Posterior vena cava (tissue), 2 donors: ENCODE results near the gene C14orf180. TPM values are rescaled to one million over a fixed set of nuclear protein-coding genes. Genes with fewer than 3 reads are reported as not detected.

Experiments used
- DNase-seq: peaks from one replicate; pipeline ENCODE4 v3.0.0-alpha.2; 2020; ENCODE audit warnings: low spot score
- intact Hi-C, 2 donors: fragments of 100-400 bp; cut with DNase I; formaldehyde crosslinking; loops; one replicate each; pipeline versions ENCODE4 v1.14.1 to v1.14.2; 2022 to 2023
- long read RNA-seq, 2 donors: library from polyadenylated mRNA; unstranded; transcript quantifications; one replicate each; pipeline ENCODE4 v2.0.0, GENCODE V29; 2020 to 2021
- total RNA-seq, 2 donors: library from RNA; stranded (reverse); fragmentation: NEBNext Ultra II Directional; extraction: Animal tissue kit (Norgen Biotek cat#: 25700); gene quantifications; one replicate each; pipeline ENCODE4 v1.2.1, GENCODE V29; 2021
- donor health status: DM: yes; HTN: yes; CAD: no.
- donor health status: DM: yes; HTN: yes; CAD: no.

Gene C14orf180
- total RNA-seq: 1 to 10 TPM; 1.4 to 5.9 TPM
- long read RNA-seq, donor 1, partial matches to known transcripts: 0 of 1 reads
- long read RNA-seq, donor 1, other reads (novel, unspliced or antisense): 0 of 1 reads
- long read RNA-seq, donor 2, partial matches to known transcripts: 2 of 3 reads
- long read RNA-seq, donor 2, other reads (novel, unspliced or antisense): 0 of 3 reads

DNA sequence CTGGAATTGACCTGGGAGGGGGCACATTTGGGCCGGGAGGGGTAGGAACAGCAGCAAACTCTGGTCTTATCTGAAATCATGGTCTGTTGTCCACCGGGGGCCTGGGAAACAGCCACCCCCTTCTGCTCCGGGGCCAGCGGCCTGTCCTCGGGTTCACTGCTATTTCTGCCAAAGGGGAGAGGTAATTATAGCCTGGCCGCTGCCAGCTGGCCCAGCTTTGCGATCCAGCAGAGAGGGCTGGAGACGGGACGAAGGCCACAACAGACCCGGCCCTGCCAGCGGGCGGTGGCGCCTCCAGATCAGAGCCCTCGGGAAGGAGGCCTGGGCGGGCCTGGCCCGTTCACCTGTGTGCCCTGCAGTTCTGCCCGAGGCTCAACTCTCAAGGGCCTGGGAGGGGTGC is at the start of gene C14orf180:
C14orf180 (plus strand) TSS at position 258 of the 400 bp plus-strand sequence. CDS start 6,667 bp downstream, outside the sequence.
- DNase-seq: no peak
- intact Hi-C loops: loop anchor here in 1 of 2 donors (5.0 kb wide), 1 partner anchor 63 kb away; no protein-coding TSS in a partner anchor

DNA sequence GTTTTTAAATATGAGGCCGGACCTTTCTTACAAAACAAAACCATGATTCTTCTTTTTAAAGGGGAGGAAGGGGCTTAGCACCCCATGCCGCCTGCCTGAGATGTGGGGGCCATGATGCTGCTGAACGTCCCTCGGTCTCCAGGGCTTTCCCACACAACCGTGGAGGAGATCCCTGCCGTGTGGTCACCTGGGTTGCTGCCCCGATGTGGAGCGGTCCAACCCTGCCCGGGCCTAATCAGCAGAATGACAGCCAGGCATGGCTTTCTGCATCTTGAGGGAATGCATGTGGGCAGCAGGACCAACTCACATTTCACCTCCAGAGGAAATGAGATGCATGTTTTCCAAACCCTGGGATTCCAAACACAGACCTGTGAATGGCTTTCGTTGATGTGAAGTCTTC is 48.9 kb upstream of the C14orf180 start:
- DNase-seq: peak; percentile 52
- intact Hi-C loops: no loop called here

DNA sequence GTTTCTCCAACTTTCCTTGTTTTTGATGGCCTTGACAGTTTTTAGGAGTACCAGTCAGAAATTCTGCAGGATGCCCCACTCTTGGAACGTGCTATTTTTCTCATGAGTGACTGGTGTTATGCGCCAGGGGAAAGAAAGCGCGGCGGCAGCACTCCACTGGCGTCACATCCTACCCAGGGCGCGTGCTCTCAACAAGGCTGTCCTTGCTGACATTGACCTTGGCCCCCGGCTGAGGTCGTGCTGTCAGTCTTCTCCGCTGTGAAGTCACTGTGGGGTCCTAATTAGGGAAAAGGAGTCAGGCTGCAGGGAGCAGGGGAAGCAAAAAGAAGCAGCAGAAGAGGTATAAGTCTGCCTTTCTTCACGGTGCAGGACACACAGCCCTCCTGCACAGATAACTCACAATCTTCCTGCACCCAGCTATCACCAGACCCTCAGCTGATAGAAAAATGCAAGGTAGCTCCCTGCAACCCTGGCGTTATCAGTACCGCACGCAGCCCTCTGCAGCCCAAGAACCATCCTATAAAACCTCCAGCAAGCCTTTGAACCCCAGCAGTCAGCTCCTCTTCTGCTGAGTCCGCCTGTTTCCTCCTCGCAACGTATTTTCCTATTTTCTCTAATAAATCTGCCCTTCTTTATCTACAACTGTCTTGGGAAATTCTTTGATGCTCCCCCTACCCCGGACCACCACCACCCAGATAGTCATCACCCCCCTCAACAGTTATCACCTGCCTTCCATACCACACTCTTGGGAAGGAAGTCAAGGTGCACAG is 48.0 kb upstream of the C14orf180 start:
- DNase-seq: peak; percentile 58
- intact Hi-C loops: no loop called here

DNA sequence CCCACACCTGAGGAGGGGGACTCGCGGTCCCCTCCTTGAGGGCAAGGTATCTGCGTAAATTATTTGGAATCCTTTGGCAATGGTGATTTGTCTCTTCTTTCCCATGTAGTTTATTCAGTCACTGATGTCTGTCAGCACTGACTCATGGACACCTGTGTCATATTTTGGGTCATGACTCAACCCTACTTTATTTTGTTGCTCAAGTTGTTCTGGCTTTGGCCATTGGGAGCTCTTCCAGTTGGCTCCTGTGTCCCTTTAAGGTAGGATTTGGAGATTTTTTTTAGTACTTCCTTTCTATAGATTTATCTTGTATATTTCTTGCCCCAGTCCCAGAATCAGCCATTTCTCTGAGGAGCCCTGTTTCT is 47.4 kb upstream of the C14orf180 start:
- intact Hi-C loops: no loop called here
- DNase-seq: no peak

DNA sequence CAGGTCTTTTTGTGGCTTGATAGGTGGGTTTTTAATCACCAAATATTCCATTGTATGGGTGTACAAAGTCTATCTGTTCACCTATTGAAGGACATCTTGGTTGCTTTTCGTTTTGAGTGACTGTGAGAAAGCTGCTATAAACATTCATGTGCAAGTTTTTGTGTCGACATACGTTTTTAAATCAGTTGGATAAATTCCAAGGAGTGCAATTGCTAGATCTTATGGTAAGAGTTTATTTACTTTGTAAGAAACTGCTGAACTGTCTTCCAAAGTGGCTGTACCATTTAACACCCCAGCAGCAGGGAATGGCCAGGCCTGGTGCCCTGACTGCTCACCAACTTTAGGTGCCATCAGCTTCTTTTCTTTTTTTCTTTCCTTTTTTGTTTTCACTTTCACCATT is 45.5 kb upstream of the C14orf180 start:
- intact Hi-C loops: no loop called here

DNA sequence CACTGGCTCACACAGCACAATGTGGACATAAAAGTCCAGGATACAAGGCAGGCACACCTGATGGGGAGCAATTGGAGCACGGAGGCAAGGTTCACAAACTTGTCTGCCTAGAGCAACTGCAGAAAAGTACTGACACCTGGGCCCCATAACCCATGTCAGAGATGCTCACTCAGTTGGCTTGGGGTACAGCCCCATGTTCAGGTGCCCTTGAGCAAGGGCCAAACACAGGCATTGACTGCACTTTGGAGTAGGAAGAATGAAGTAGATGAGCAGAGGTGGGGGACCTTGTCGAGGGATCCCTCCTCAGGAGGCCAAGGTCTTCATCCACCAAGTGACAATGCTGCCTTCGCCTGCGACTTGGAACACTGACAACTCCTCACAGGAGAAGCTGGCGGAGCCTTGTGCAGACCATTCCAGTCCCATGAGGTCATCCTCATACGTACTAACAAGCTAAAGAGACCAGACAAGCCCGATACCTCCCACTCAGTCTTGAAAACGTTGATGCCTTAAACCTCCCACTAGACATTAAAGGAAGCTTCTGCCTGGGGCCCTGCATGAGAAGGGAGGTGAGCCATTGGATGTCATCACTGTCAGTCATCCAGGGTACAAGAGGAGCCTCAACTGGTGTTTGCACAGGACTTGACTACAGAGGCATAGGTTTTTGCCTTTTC is 42.5 kb upstream of the C14orf180 start:
- intact Hi-C loops: no loop called here
- DNase-seq: peak; percentile 37

More for the DNA sequence above, 45.5 kb upstream of the C14orf180 start:
- DNase-seq: no peak

DNA sequence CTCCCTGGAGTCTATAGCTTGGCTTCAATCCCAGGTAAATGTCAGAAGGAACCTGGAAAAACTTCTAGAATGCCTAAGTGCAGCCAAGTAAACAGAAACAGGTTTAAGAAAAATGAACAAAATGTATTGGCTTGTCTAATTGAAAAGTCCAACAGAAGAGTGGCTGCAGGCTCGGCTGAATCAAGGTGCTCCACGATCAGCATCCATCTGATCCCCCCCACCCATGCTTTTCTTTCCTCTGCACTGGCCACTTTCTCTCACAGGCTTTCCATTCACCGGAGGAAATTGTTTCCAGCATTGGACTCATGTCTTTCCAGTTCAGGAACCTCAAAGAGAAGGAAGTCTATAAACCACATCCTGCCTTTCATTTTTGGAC is 42.0 kb upstream of the C14orf180 start:
- intact Hi-C loops: no loop called here
- DNase-seq: no peak

DNA sequence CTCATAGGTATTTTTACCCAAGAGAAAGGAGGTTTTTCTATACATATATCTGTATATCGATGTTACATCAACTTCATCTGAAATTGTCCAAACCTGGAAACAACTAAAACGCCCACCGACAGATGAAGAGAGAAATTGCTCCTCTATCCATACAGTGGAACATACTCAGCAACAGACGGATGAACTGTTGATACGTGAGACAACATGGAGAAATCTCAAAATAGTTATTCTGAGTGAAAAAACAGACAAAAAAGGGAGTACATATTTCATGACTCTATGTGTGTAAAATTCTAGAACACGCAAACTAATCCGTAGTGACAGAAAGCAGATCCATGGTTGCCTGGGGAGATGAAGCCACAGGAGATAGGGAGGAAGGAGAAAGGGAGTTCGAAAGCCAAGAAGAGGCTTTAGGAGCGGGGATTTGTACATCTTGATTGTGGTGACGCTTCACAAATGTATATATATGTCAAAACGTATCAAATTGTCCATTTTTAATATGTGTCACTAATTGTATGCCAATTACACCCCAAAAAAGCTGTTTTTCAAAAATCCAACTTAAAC is 37.6 kb upstream of the C14orf180 start:
- intact Hi-C loops: no loop called here
- DNase-seq: no peak

DNA sequence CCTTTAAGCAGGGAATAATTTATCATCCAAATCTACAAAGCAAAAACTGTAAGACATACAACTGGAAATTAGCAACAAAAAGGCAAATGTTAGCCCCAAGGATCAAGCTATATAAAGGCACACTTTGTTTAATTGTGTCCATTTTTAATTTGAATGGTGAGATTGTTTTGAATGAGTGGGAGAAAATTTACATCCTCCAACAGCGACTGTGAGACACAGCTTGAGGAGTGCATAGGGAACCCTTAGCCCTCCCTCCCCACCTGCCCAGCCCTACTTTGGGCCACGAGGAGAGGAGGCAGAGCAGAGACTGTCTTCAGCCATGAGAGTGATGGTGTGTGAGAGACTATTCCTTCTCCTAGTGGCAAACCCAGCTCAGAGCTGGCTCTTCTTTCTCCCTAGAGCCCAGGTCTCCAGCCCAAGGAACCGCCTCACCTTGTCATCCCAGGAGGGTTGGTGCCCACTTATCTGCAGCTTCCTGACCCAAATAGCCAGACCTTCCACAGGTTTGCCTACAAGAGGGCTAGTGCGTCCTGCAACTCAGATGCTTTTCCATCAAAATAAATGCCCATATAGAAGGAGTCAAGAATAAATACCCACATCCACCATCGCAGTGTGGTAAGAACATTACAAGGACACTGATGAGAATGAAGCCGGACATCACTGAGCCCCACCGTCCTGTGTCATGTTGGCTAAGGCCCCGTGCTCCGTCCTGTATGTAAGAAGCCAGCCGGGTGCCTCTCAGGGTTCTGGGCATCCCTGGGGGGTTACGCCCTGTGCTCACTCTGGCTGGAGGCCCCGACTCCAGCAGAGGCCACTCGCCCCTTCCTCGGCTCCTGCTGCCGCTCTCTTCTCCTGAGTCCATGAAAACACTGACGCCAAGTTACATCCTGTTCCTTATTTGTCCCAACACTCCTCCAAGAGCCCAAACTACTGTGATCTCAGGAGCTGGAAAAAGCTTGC is 36.4 kb upstream of the C14orf180 start:
- intact Hi-C loops: no loop called here
- peak; percentile 59 for DNase-seq

DNA sequence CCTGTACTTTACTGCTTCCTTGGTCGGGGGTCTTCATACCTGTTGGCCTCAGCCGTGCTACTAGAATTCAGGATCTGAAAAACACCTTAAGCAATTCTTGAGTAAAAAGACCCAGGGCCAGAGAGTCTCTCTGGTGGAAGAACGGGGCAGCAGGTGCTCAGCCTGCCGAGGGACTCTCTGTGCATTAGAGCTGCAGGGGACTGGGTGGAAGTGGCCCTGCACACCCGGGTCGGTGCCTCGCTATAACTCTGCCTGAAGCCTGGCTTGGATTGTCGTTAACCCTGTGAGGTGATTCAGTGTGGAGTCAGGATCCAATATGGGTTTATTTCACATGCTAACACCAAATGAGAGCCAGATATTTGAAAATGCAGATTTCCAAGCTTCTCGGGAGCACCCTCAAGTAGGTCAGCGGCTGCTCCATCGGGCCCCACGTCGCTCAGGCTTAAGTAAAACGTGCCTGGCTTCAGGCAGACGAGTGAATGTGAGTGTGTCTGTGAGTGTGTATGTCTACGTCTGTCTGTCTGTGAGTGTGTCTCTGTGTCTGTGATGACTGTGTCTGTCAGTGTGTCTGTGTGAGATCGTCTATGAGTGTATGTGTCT is 35.1 kb upstream of the C14orf180 start:
- peak; percentile 44 for DNase-seq

DNA sequence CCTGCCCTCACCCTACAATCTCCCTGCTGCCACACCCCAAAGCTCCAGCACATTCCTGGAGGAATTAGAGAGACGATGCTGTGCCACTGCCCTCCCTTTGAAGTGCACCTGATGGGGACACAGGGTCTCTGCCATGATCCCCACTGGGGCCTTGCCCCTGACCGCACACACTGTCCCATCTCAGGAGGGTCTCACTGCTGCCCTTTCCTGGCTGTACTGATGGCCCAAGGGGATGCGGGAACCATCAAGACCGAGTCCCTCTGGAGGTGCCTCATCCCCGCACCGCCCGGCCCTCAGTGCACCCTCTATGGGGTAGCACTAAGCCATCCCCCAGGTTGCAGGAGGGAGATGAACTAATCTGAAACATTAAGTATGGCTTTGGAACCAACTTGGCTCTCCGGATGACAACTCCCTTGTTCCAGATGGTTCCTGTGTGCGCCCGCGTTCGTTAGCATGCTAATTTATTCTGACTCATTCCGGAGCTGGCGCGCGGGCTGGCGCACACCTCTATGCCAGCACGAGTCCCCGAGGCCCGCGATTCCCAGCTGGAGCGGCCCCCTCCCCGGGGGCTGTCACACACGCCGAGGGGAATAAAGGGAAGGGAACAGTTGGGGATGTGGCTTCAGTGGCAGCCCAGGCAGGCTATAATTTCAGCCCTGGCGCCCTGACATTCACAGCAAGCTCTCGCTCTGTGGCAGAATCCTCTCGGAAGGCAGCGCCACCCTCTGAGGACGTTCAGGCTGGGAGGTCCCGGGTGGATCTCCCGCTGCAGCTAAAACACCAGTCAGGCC is 34.2 kb upstream of the C14orf180 start:
- DNase-seq: peak; percentile 58
- intact Hi-C loops: no loop called here

More for the DNA sequence above, 35.1 kb upstream of the C14orf180 start:
- intact Hi-C loops: no loop called here

DNA sequence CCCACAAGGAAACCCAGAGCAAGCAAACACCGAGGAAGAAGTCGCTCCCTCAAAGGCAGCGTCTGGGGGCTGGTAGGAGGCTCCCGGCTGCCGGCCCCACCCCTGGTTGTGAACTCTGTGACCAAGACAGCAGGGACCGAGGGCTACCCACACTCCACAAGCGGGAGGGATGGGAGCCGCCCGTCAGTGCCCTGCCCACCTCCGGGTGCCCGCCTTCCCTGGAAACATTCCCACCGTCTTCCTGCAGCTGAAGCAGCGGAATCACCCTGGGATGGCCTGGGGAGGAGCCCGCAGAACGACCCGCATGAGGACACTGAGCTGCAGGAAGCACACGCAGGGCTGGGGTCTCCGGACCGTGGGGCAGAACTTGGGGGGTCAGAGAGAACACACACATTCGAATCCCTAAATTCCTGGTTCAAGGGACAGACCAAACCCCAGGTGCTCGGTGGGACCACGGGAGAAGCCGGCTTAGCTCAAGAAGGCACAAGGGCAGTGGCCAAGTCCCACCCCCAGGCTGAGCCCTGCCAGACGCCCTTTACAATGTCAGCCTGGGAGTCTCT is 33.5 kb upstream of the C14orf180 start:
- DNase-seq: peak; percentile 58
- intact Hi-C loops: no loop called here

DNA sequence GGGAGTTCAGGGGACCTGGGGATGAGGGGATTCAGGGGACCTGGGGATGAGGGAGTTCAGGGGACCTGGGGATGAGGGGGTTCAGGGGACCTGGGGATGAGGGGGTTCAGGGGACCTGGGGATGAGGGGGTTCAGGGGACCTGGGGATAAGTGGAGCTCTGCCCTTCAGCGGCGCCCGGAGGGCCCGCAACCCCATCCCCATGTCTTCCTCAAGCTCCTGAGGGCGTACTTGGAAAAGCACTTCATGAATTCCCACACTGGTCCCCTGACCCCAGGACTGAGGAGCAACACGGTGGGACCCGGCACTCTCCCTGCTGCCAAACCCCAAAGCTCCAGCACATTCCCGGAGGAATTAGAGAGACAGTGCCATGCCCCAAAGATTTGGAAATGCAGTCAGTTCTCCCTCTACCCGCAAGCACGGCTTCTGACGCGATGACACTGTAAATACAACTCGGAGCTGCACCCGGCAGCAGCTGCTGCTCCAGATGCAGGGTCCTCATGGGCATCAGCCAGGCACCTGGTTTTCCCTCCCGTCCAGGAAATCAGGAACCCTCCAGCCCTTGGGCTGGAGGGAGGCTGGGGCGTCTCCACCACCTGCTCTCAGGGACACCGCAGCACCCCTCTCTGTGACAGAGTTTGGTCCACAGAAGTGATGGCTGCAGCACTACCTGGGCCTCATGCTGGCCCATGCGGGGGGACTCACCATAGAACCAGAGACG is 32.8 kb upstream of the C14orf180 start:
- intact Hi-C loops: no loop called here
- peak; percentile 58 for DNase-seq

DNA sequence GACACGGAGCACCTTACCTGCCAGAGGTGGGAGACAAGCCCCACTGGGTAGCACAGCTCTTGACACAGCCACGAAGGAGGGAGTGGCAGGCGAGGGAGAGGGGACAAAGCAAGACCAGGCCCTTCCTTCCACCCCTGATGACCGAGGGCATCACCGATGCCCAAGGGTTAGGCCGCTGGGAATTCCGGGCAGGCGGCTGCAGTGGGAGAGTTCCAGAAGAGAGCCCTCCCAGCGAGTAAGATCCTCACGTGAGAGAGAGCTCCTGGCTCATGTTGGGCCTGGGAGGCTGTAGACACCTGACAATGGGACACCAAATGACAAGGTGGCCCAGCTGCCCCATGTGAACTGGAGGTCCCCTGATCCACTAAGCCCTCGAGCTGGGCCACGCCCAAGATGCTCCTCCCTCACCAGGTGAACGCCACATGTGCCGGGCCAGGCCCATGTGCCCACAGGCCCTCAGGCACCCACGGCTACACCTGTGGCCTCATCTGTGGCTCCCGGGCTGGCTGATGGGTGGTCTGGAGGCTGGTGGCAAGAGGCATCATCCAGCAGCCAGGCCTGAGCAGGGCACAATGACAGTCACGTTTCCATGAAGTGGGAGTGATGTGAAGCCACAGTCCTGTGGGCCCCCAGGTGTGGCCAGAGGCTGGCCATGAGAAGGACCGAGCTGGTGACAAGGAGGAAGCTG is 32.1 kb upstream of the C14orf180 start:
- DNase-seq: peak; percentile 62
- intact Hi-C loops: no loop called here

DNA sequence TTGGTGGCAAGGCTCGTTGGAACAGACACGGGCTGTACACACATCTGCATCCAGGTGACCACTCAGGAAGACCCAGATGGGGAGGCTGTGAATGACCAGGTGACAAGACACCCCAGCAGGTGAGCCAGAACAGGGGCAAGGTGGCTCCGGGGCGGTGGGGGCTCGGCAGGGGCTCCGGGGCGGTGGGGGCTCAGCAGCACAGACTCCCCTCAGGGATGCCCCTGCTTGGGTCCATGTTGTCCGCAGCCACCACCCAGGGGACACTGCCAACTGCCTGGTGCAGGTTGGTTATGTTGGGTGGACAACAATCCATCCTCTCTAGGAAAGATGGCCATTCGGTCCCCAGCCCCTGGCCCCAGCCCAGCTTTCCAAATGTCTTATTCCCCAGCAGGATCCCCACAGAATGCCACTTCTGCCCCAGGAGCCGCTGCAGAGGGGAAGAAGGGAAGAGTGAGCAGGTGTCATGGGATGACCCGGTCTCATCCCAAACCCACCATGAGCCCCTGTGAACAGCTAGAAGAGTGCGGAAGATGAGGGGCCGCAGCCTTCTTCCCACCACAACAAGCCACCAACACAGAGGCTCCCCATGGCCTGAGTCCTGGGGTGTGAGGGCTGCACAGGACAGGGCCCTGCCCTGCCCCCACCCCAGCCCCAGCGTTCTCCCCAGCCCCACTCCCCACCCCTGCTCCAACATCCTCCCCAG is 31.4 kb upstream of the C14orf180 start:
- intact Hi-C loops: no loop called here
- DNase-seq: peak; percentile 23
